BE2C (cell line): ENCODE measurements around the gene NELFE.
"Not testable (repeated sequence)": the region's sequence is repeated elsewhere in the genome, so short reads cannot be mapped to it uniquely, and the experiment has no call there.

Experiments used
- DNase-seq: peaks from one replicate; pipeline ENCODE4 v3.0.0-alpha.2; 2020
- H3K27me3 ChIP-seq: fragments of 250-450 bp; sonication (Bioruptor Pico); 2 replicates; pipeline ENCODE4 v1.5.1; 2020; ENCODE audit warnings: mild to moderate bottlenecking
- H3K36me3 ChIP-seq: fragments of 250-450 bp; sonication (Bioruptor Pico); 2 replicates; pipeline ENCODE4 v1.5.1; 2020; ENCODE audit warnings: mild to moderate bottlenecking
- H3K4me1 ChIP-seq: fragments of 250-450 bp; sonication (Bioruptor Pico); 2 replicates; pipeline ENCODE4 v1.5.1; 2020
- H3K4me3 ChIP-seq: 2 replicates; pipeline ENCODE4 v1.5.1; 2011; ENCODE audit warnings: low read depth, low read length
- H3K9me3 ChIP-seq: fragments of 250-450 bp; sonication (Bioruptor Pico); 2 replicates; pipeline ENCODE4 v1.5.1; 2020
- TF ChIP-seq, protein P1 (sequence below): IDR thresholded peaks from 2 replicates; pipeline ENCODE4 v1.5.1; 2012; ENCODE audit warnings: mild to moderate bottlenecking, low read depth, low read length

The NELFE gene

GRCh38 chr6:31915351-31915750, 43.4 kb downstream of the NELFE start:
- Histone ChIP-seq H3K4me1 (no peaks in the 10 kb centered on the region), H3K4me3 (no peak overlapping the region), H3K27me3 (no peaks in the 10 kb centered on the region), H3K36me3 (no peaks in the 10 kb centered on the region), H3K9me3 (no peaks in the 10 kb centered on the region)
- DNase-seq = no peak
- TF ChIP-seq, protein P1, sequence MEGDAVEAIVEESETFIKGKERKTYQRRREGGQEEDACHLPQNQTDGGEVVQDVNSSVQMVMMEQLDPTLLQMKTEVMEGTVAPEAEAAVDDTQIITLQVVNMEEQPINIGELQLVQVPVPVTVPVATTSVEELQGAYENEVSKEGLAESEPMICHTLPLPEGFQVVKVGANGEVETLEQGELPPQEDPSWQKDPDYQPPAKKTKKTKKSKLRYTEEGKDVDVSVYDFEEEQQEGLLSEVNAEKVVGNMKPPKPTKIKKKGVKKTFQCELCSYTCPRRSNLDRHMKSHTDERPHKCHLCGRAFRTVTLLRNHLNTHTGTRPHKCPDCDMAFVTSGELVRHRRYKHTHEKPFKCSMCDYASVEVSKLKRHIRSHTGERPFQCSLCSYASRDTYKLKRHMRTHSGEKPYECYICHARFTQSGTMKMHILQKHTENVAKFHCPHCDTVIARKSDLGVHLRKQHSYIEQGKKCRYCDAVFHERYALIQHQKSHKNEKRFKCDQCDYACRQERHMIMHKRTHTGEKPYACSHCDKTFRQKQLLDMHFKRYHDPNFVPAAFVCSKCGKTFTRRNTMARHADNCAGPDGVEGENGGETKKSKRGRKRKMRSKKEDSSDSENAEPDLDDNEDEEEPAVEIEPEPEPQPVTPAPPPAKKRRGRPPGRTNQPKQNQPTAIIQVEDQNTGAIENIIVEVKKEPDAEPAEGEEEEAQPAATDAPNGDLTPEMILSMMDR = no peak

- Histone ChIP-seq H3K4me1 (no peaks in the 10 kb centered on the region), H3K36me3 (no peaks in the 10 kb centered on the region), H3K27me3 (no peaks in the 10 kb centered on the region), H3K4me3 (no peak overlapping the region), H3K9me3 (no peaks in the 10 kb centered on the region)
- DNase-seq = no peak
- TF ChIP-seq, protein P1 = no peak
Observed at GRCh38 chr6:31911826-31912585, 46.8 kb downstream of the NELFE start.

GRCh38 chr6:31909298-31909697, 49.5 kb downstream of the NELFE start:
- H3K9me3 ChIP-seq, H3K4me3 ChIP-seq, H3K4me1 ChIP-seq, H3K36me3 ChIP-seq, H3K27me3 ChIP-seq, DNase-seq: not testable (repeated sequence)

DNA sequence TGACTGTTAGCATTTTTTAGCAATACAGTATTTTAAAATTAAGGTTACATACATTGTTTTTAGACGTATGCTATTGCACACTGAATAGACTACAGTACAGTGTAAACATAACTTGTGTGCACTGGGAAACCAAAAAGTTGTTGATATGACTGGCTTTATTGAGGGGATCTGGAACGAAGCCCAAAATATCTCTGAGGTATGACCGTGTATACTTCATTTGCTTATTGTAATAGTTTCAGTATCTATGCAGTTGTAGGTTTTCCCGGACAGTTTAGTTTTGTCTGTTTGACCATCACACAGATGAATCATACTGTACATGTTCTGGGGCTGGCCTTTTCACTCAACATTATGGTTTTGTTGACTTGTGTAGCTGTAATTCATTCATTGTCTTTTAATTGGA, 50.0 kb downstream of the NELFE start:
- H3K4me1 ChIP-seq = no peaks in the 10 kb centered on the region
- no peaks in the 10 kb centered on the region for H3K9me3 ChIP-seq
- no peaks in the 10 kb centered on the region for H3K36me3 ChIP-seq
- H3K4me3 ChIP-seq = no peak overlapping the region
- H3K27me3 ChIP-seq = no peaks in the 10 kb centered on the region
- TF ChIP-seq, protein P1 = no peak
- no peak for DNase-seq

DNA sequence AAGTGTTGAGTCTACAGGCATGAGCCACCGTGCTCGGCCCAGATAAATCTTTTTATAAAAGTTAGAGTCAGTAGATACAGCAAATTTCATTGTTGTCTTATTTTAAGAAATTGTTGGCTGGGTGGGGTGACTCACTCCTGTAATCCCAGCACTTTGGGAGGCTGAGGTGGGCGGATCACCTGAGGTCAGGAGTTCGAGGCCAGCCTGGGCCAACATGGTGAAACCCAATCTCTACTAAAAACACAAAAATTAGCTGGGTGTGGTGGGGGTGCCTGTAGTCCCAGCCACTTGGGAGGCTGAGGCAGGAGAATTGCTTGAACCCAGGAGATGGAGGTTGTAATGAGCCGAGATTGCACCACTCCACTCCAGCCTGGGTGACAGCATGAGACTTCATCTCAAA, 50.5 kb downstream of the NELFE start:
- H3K4me1 ChIP-seq, H3K36me3 ChIP-seq, H3K9me3 ChIP-seq, H3K27me3 ChIP-seq, H3K4me3 ChIP-seq, DNase-seq: not testable (repeated sequence)

DNA sequence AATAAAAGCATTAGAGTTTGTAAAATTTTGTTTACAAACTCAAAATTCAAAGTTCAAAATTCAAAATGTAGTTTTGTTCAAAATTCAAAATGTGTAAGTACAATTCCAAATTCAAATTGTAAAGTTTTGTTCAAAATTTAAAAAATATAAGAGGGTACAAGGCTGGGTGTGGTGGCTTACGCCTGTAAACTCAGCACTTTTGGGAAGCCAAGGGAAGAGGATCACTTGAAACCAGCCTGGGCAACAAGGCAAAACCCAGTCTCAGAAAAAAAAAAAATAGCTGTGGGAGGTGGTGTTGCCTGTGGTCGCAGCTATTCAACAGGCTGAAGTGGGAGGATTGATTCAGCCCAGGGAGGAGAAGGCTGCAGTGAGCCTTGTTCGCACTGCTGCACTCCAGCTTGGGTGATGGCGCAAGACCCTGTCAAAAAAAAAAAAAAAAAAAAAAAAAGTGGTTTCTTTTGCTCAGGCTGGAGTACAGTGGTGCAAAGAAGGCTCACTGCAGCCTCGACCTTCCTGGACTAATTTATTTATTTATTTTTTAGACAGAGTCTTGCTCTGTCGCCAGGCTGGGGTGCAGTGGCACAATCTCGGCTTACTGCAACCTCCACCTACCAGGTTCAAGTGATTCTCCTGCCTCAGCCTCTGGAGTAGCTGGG, 51.5 kb downstream of the NELFE start:
- DNase-seq = no peak
- H3K36me3 ChIP-seq = no peaks in the 10 kb centered on the region
- TF ChIP-seq, protein P1 = no peak
- H3K4me1 ChIP-seq = no peaks in the 10 kb centered on the region
- no peaks in the 10 kb centered on the region for H3K9me3 ChIP-seq
- no peaks in the 10 kb centered on the region for H3K27me3 ChIP-seq
- no peak overlapping the region for H3K4me3 ChIP-seq

DNA sequence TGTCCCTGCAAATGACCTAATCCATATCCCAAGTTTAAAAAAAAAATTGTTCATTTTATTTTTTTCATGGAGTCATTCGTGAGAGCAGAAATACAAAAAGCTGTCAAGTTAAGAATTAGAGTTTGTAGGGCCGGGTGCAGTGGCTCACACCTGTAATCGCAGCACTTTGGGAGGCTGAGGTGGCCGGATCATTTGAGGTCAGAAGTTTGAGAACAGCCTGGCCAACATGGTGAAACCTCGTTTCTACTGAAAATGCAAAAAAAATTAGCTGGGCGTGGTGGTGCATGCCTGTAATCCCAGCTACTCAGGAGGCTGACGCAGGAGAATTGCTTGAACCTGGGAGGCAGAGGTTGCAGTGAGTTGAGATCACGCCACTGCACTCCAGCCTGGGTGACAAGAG, 52.0 kb downstream of the NELFE start:
- DNase-seq, H3K4me1 ChIP-seq, H3K27me3 ChIP-seq, H3K36me3 ChIP-seq, H3K4me3 ChIP-seq, H3K9me3 ChIP-seq: not testable (repeated sequence)
